GM19452 (cell line): ENCODE measurements around the gene ACOX3.

Experiments used
- ATAC-seq: cut with Tn5 transposase; IDR thresholded peaks from one replicate; pipeline ENCODE4 v1.9.1; 2021; ENCODE audit not compliant: unreplicated experiment

Gene ACOX3

DNA sequence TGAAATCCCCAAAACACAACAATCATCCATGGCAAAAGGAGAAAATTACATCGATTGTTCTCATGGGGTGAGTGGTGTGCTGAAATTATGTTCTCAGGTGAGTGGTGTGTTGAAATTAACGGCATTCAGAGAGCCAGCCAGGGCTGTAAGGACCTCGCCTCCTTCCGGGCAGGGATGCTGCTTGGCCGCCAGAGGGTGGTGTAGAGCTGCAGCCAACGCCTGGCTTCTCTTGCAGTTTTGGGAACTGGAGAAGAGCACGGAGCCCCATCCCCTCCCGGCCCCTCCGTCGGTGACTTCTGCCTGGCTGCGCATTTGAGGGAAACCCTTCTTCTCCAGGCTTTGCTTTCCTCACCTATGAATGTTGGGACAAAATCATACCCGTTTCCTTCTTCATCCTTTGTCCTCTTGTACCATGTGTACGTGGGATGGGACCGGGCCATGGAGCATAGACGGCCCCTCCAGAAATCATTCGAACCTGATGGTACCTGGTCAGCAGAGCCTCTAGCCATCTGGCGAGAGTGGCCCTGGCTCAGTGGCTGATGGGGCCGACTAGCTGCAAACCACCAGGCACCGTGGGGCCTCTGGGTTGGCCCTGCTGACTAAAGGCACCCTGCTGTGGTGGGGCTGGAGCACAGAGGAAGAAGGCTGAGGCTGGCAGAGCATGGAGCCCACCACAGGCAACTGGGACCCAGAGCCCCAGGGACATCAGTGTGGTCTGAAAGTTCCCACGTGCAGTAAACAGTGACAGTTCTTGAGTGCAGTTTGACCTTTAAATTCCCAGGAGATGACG, 28.4 kb upstream of the ACOX3 start:
- ATAC-seq, result peak; percentile 73

DNA sequence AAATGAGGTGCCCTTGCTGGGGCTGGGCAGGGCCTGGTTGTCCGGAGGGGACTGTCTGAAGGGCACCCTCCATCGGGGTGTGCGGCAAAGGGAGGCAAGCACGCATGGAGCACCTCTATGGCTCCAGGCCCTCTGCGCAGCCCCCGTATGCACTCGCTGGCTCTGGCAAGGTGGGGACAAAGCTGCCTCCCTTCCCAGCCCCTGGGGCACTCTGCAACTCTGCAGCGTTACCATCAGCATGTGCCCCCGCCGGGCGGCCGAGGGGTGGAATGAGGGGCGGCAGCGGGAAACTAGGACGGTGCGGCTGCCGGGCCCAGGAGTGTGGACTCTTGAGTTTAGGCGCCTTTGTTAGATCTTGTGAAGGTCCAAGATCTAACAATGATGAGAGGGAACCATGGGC, 26.5 kb upstream of the ACOX3 start:
- ATAC-seq, result no peak

DNA sequence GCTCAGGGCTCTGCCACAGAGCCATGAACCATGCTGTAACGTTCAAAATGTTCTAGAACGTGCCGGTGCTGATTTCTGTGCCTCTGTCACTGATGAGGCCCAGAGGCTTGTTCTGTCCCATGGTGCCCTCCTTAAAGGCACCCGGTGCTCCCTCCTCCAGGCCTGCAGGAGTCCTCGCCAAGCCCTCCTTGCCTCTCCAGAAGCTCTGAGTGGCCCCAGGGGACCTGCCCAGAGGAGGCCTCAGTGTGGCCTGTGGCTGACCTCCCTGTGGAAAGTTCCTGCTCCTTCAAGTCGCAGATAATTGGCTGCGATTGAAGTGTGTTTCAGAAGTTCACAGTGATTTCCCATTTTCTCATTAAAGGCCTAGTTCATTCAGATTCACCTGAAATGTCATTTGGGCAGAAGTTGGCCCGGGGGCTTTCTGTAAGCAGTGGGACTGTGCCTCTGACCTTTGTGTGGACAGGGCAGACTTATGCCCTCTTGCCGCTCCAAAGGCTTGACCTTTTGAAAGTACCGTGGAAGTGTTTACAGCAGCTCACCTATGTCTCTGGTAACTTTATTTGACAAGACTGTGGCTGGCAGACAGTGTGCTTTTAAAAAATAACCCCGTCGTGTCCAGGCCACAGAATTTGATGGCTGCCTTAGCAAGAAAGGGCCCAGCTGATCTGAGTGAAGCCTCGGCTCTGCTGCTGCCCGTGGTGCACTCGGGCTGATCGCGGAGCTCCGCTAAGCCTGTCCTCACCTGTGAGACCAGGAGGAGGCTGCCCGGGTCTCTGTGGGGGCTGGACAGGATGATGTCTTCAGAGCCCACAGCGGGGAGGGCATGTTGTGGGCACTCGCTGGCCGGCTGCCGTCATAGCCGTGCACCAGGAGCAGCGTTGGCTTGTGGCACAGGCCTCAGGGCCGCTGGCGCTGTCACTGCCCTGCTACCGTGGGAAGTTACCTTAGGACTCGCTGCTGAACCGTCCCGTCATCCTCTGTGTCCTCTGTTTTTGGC, 25.4 kb upstream of the ACOX3 start:
- no peak for ATAC-seq

DNA sequence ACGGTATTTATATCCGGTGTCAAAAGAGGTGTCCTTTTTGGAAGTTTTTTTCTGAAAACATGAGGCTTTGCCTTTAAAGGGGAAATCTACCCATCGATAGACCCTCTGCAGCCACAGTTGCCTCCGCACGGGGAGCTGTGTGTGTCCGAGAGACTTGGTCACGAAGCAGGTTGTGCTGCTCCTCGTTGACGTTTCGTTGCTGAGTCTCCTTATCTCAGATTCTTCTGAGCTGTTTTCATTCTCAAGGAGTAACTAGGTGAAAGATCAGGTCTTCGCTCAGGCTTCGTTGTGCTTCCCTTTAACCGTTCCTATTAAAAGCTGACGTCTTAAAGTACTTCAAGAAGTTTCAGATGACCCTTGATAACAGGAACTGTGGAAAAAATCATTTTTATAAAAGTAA, 23.9 kb upstream of the ACOX3 start:
- no peak for ATAC-seq

DNA sequence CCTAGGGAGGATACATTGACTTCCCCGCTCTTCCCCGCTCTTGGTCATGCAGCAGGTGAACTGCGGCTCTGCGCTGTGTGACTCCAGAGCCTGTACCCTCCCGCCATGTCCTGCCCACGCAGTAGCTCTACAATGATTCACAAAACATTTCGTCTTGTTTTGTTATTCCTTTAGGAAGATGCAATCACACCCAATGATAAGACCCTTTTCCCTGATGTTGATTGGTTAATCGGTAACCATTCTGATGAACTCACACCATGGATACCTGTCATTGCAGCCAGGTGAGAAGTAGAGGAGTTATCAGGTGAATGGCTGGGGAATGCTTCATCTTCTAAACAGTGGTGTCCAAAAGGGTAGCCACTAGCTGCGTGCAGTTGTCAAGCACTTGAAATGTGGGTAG, 23.3 kb upstream of the ACOX3 start:
- no peak for ATAC-seq

DNA sequence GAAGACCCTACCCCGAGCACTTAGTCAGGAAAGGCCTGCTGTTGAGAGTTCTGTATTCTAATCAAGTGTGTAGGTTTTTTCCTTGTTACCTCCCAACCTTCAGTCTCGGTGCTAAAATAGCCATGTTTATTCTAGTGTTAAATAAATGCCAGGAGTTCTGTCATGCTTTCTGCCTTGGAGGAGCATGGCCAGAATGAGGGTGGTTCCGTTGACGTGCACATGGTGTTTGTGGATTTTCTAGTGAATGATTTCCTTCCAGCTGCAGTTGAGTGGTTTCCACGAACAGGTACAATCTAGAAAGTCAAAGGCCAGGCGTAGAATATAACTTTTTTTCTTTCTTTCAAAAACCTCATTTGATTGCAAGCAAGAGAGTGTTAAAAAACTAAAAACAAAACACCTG, 21.1 kb upstream of the ACOX3 start:
- ATAC-seq, result no peak

DNA sequence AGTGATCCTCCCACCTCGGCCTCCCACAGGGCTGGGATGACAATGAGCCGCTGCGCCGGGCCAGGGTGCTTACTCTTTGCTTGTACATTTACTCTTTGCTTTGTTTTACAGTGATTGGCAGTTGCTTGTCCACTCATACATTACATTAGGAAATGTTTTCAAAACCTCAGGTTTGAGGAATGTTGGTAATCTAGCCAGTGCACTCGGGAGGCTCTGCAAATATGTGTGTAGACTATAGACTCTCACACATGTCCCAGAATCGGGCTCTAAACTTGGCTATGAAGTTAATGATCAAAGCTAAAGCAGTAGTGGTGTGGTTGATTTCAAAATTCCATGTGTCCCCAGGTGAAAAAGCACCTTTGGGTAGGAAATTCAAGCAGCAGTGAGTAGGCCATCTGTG, 20.6 kb upstream of the ACOX3 start:
- ATAC-seq, result no peak

DNA sequence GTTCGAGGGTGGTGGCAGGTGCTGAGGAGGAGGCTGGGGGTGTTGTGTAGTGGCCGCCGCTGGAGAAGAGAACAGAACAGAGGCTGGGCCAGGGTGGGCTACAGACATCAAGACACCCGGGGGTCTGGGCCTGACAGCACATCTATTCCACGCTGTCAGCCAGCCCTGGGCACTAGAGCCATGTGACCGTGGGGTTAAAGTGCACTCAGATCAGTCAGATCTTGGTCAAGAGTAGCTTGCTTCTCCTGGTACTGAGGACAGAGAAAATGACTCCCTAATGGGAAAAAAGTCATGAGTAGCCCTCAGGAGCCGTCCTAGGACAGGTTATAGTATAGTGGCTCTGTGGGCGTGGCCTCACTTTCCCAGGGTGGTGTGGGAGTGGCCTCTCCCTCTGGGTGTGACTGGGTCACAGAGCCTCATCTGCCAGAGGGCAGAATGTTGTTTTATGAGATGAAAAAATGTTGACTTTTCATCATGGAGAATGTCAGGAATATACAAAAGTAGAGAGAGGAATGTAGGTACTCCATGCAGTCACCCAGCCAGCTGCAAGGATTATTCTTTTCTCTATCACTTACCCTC, 19.4 kb upstream of the ACOX3 start:
- ATAC-seq, result no peak

DNA sequence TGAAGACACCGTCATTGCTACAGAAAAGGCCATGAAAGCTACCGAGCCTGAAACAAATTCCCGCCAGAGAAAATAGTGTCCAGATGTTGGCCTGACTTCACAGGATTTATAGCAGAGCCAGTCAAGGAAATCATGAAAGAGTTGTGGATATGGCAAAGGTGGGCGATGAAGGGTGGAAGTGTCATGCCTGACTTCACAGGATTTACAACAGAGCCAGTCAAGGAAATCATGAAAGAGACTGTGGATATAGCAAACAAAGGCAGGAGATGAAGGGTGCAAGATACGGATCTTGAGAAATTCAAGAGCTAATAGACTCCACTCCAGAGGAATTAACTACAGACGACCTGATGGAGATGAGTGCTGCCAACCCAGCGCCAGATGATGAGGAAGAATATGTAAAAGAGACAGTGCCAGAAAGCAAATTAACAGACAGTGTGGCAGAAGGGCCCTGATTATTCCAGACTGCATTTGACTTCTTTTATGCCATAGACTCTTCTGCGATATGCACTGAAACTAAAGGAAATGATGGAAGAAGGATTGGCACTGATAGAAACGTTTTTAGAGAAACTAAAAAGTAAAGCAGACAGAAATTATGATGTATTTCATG, 17.2 kb upstream of the ACOX3 start:
- no peak for ATAC-seq

DNA sequence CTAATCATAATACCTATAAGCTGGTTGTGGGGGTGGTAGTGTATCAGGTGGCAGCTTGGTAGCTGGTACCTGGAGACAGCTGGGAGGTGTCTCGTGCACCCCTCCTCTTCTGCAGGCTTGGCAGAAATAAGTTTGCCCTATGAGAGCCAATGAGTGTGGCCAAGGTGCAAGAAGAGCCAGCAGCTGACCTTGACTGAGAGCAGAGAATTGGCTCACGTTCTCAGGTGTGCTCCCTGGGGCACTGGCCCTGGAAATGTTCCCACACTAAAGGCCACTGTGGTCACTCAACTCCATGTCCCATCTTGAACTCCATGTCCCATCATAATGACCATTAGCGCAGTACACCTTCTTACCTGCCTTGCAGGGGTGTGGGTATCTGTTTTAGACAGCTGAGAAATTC, 13.4 kb upstream of the ACOX3 start:
- no peak for ATAC-seq

DNA sequence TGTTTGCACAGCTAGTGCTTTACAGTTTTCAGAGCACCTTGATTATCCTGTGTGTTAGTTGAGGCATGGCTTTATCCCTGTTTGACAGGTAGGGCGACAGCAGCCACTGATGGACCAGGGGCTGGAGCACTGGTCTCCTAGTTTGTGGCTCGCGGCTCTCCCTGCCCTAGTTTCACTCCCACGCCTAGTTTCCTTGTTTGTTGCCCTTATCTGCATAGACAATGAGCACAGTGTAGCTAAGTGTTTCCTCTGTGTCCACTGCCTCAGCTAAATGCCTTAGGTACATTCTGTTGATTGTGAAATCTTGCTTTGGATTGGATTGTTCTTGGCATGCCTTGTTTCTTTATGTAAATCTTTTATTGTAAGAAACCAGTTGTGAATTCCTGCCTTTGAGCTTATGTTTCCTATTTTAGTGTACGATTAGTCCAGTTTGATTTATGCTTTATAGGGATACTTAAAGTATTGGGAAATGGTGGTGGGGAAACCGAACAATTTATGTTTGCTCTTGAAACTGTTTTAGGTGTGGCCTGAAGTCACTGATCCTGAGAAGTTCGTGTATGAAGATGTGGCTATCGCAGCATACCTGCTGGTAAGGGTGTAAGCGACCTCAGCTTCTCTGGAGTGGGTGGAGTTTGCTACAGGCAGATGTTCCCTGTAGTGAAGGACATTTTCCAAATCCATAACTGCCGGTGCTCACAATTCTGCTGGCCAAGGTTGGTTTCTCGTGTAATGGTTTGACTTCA, 11.1 kb upstream of the ACOX3 start:
- no peak for ATAC-seq

DNA sequence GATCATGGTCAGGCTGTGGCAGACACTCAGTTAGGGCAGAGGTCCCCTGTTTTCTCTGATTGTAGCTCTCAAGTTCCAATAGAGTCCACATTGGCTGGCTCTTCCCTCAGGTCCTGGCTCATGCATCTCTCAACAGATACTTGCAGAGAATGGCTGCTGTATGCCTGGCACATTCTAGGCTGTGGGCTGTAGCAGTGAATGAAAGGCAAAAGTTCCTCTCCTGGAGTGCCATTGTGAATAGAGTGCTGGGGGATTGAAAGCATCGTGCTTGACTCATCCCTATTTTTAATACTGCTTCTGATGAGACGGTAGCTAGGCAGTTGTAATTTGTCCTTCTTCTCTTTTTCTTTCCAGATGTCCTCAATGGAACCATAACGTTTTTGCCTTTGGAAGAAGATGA, 5.6 kb upstream of the ACOX3 start:
- no peak for ATAC-seq

DNA sequence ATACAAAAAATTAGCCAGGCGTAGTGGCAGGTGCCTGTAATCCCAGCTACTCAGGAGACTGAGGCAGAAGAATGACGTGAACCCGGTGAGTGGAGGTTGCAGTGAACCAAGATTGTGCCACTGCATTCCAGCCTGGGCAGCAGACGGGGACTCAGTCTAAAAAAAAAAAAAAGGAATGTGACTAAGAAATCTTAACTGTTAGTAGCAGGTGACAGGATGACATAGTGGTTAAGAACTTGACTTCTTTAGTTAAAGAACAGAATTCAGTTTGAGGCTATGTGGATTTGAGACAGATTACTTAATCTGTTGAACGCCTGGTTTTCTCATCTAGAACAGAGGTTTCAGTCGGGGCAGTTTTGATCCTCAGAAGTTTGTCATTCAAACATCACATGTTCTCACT, 3.3 kb upstream of the ACOX3 start:
- no peak for ATAC-seq

DNA sequence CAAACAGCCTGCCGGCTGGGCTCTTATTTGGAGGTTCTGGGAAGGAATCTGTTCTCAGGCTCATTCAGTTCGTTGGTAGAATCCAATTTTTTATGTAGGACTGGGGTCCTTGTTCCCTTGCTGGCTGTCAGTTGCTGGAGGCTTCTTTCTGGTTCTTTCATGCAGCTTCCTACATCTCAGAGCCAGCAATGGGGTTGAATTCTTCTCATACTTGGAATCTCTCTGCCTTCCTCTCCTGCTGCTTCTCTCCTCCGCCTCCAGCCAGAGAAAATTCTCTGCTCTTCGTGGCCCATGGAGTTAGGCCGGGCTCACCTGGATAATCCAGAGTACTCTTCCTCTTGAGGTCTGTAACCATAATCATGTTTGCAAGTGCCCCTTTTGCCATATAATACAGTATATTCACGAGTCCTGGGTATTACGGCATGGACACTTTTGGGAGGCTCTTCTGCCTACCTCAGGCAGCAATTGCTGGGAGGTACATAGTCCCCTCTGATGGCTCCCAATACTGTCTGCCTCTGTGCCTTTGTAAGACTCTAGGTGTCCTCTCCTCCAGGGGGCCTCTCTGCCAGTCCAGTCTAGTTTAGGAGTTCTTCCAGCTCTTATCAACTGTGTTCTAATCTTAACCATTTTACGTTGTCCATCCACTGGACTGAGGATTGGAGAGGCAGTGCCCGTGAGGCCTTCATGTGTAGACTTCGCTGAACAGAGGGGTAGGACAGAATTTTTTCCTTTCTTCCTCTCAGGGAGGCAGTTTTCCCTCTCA, 2.3 kb upstream of the ACOX3 start:
- no peak for ATAC-seq

DNA sequence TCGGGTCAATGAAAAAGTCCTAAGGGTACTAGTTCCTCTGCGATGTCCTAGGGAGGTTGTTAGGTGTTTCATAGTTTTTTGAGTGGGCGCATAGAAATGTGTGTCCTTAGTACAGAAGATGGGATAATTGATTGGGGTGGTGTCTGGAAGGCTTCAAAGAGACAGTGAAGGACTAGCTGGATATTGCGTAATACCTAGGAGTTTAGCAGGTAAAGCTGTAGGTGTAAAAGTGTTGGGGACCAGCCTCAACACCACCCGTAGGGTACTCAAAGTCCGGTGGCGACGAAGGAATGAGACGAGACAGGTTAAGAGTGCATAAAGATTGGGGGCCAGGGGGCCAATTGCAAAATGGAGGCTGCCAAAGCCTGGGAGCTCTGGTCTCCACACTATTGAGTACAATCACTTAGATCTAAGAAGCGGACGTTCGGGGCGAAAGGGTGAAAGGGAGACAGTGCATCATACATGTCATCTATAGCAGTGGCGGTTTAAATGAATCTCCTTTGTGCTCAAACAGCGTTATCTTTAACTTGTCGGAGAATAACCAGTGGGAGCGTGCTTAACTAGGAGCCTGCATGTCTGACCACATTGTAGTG, 1.1 kb upstream of the ACOX3 start:
- no peak for ATAC-seq

DNA sequence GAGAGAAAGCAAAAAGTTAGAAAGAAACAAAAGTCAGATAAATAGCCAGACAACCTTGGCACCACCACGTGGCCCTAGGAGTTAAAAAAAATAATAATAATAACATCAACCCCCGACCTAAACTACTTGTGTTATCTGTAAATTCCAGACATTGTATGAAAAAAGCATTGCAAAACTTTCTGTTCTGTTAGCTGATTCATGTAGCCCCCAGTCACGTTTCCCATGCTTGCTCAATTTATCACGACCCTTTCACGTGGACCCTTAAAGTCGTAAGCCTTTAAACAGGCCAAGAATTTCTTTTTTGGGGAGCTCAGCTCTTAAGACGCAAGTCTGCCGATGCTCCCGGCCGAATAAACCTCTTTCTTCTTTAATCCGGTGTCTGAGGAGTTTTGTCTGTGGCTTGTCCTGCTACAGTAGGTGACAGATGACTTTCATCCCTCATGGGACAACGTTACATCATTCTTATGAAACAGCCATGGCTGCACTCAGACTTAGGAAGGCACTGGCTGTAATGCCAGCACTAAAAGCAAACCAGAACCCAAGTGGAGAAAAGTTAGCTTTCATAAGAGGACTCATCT, 520 bp downstream of the ACOX3 start:
- peak; percentile 25 for ATAC-seq

DNA sequence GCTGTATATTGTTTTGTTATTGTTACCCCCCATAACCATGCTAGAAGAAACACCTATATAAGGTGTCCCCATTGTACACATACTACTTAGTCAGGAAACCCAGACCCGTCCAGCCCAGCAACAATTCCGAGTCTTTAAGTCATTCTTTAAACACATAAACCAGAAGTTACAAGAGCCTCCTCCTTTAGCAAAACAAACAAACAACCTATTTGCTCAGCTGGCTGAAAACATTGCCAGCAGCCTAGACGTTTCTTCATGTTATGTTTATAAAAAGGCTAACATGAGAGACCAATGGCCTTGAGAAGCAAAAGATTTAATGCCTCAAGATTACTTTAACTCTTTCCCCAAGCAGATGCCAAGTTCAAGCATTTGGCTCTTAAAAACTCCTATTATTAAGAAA, 1.4 kb downstream of the ACOX3 start:
- no peak for ATAC-seq

DNA sequence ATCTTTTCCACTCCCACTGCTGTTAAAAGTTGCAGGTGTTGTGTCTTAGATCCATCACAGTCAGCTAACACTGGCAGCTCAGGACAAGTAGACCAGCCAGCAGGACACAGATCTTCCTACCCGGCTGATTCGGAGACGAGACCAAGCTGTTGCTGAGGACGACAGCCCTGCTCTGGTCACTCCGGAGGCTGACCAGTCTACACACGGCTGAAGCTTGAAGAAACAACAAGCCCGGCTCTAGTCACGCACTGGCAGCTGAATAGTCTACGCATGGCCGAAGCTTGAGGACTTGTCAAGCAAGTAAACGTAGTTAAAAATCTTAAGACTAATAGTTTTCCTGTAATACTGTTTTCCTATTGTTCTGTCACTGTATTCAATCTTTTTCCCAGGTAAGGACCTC, 1.8 kb downstream of the ACOX3 start:
- no peak for ATAC-seq

DNA sequence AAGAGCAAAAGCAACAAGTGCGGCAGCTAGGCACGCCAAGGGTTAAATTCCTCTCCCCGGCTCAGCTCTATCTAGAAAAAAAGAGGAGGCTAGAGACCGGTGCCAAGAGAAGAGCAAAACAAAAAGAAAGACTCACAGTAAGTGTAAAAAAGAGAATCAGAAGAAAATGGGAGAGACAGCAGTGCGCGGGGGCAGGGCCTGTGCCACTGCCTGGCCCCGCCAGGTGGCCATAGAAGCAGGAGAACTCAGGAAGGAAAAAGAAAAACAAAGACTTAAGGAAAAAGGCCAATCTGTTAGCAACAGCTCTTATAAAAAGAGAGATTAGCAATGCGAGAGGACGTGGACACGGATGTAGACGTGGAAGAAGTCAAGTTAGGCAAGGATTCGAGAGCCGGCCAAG, 3.2 kb downstream of the ACOX3 start:
- no peak for ATAC-seq
